GM23248 (cell line): ENCODE results near the gene KCNA2. TPM values are rescaled to one million over a fixed set of nuclear protein-coding genes. Genes with fewer than 3 reads are reported as not detected.

Experiments used
- DNase-seq: peaks from one replicate; pipeline ENCODE4 v3.0.0-alpha.2; 2015
- H2AFZ ChIP-seq: fragments of 200-600 bp; sonication (generic); 2 replicates; pipeline ENCODE4 v1.6.1; 2016; ENCODE audit warnings: antibody characterized with exemption
- H3F3A ChIP-seq: fragments of 200-600 bp; sonication (generic); 2 replicates; pipeline ENCODE4 v1.6.1; 2016; ENCODE audit warnings: mild to moderate bottlenecking, antibody characterized with exemption, mixed run types; ENCODE audit not compliant: insufficient read depth
- H3K27ac ChIP-seq: fragments of 200-600 bp; sonication (generic); 2 replicates; pipeline ENCODE4 v1.5.1; 2016; ENCODE audit warnings: mild to moderate bottlenecking
- H3K27me3 ChIP-seq: fragments of 200-600 bp; sonication (generic); replicated peaks from 2 replicates; pipeline ENCODE4 v1.6.1; 2016; ENCODE audit warnings: mild to moderate bottlenecking; ENCODE audit not compliant: insufficient read depth
- H3K36me3 ChIP-seq: fragments of 200-600 bp; sonication (generic); 2 replicates; pipeline ENCODE4 v1.6.1; 2016; ENCODE audit warnings: low read depth, mild to moderate bottlenecking
- H3K4me1 ChIP-seq: fragments of 200-600 bp; sonication (generic); 2 replicates; pipeline ENCODE4 v1.6.1; 2016; ENCODE audit warnings: mild to moderate bottlenecking; ENCODE audit not compliant: insufficient read depth
- H3K4me2 ChIP-seq: fragments of 200-600 bp; sonication (generic); one replicate; pipeline ENCODE4 v1.6.1; 2016; ENCODE audit warnings: mild to moderate bottlenecking; ENCODE audit not compliant: unreplicated experiment
- H3K4me3 ChIP-seq: fragments of 200-600 bp; sonication (generic); 2 replicates; pipeline ENCODE4 v1.5.1; 2016; ENCODE audit warnings: mild to moderate bottlenecking
- H3K79me2 ChIP-seq: fragments of 200-600 bp; sonication (generic); 2 replicates; pipeline ENCODE4 v1.6.1; 2016; ENCODE audit warnings: mild to moderate bottlenecking; ENCODE audit not compliant: insufficient read depth
- H3K9ac ChIP-seq: fragments of 200-600 bp; sonication (generic); 2 replicates; pipeline ENCODE4 v1.6.1; 2016; ENCODE audit warnings: mild to moderate bottlenecking
- H3K9me2 ChIP-seq: fragments of 200-600 bp; sonication (generic); 2 replicates; pipeline ENCODE4 v1.6.1; 2016; ENCODE audit warnings: mixed run types, mild to moderate bottlenecking, moderate library complexity; ENCODE audit not compliant: insufficient read depth
- H3K9me3 ChIP-seq: fragments of 200-600 bp; sonication (generic); one replicate; pipeline ENCODE4 v1.6.1; 2017; ENCODE audit warnings: low read depth
- H4K20me1 ChIP-seq: fragments of 200-600 bp; sonication (generic); 2 replicates; pipeline ENCODE4 v1.6.0; 2016; ENCODE audit not compliant: insufficient read depth
- EZH2 ChIP-seq: fragments of 200-600 bp; sonication (generic); IDR thresholded peaks from 2 replicates; pipeline ENCODE4 v1.6.1; 2018; ENCODE audit warnings: antibody characterized with exemption, mild to moderate bottlenecking; ENCODE audit not compliant: insufficient read depth, poor library complexity, severe bottlenecking
- EZH2phosphoT487 ChIP-seq: fragments of 200-600 bp; sonication (generic); IDR thresholded peaks from 2 replicates; pipeline ENCODE4 v1.6.1; 2018; ENCODE audit warnings: antibody characterized with exemption, moderate library complexity, mild to moderate bottlenecking, low read depth; ENCODE audit not compliant: insufficient read depth
- WGBS, 2 experiments: methylation state at CpG; one replicate each; pipeline ENCODE4 v1.1.6; 2015 to 2017; ENCODE audit warnings: low lambda C conversion rate in 2 of 2, low coverage in 1 of 2; ENCODE audit errors: missing lambda C conversion rate in 2 of 2; 5-methylcytosine and 5-hydroxymethylcytosine counted together
- in situ Hi-C: fragments of 300-500 bp; cut with MboI; formaldehyde crosslinking; loops from 2 replicates; pipeline ENCODE4 v1.15.0; 2020
- polyA plus RNA-seq: library from polyadenylated mRNA; unstranded; fragments of >200 nt; fragmentation: Nextera tagmentation; extraction: Ambion mirVana; gene quantifications from 2 replicates; pipeline ENCODE4 v1.2.1, GENCODE V29; 2016
- total RNA-seq: library from RNA; depleted of rRNA; stranded (reverse); fragments of >200 nt; shearing (Covaris generic); gene quantifications from 2 replicates; pipeline ENCODE4 v1.2.3, GENCODE V29; 2014

Gene KCNA2
- total and polyA plus RNA-seq, 2 experiments from 2014 or later = not detected

GRCh38 chr1:110585481-110585880 lies 20.7 kb downstream of the KCNA2 start:
- Histone ChIP-seq H3K9ac (no peak overlapping the region), H3K9me2 (no peaks in the 10 kb centered on the region), H3K79me2 (no peaks in the 10 kb centered on the region), H3F3A (no peaks in the 10 kb centered on the region), H3K9me3 (no peaks in the 10 kb centered on the region), H3K4me1 (no peaks in the 10 kb centered on the region), H3K27ac (no peak overlapping the region), H3K4me2 (no peak overlapping the region), H3K36me3 (no peaks in the 10 kb centered on the region), H3K27me3 (no peaks in the 10 kb centered on the region; the same call in 1 of the 2 replicates), H3K4me3 (no peak overlapping the region), H2AFZ (no peak overlapping the region), H4K20me1 (no peaks in the 10 kb centered on the region)
- TF ChIP-seq EZH2 = no peak
- no peak for TF ChIP-seq EZH2phosphoT487
- in situ Hi-C loops = no loop called here
- WGBS, 2 experiments = 8% methylated on average over 1 of the region's 1 CpG; no CpG with 5 or more reads in 1 of the 2 experiments
- no peak for DNase-seq

DNA sequence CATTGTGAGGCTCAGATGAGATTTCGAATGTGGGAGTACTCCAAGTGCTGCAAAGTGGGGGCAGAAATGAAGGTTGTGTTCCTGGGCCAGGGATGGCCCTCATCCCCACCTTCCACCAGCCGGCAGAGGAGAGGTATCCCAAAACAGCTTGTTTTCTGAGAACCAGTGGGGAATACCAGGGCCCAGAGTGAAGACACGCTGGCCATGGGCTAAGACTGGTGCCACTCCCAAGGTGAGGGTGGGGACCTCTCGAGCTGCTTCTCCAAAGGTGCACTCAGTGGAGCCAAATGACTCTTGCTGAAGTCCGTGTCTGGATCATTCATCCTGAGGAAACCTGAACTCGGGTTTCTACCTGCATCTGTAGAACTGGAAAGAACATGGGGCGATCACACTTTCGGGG lies 22.1 kb downstream of the KCNA2 start:
- H3K9me3 ChIP-seq = no peaks in the 10 kb centered on the region
- DNase-seq = no peak
- TF ChIP-seq EZH2phosphoT487 (no peak), EZH2 (no peak)
- in situ Hi-C loops = no loop called here
- H4K20me1 ChIP-seq = no peaks in the 10 kb centered on the region
- H3K4me3 ChIP-seq = no peak overlapping the region
- H3K9ac ChIP-seq = no peak overlapping the region
- H2AFZ ChIP-seq = no peak overlapping the region
- H3K4me1 ChIP-seq = no peaks in the 10 kb centered on the region
- 44 to 48% methylated on average over 8 of the region's 8 CpGs for WGBS, 2 experiments
- H3K9me2 ChIP-seq = no peaks in the 10 kb centered on the region
- H3K79me2 ChIP-seq = no peaks in the 10 kb centered on the region
- H3K36me3 ChIP-seq = no peaks in the 10 kb centered on the region
- no peaks in the 10 kb centered on the region for H3F3A ChIP-seq
- no peak overlapping the region for H3K27ac ChIP-seq
- H3K4me2 ChIP-seq = no peak overlapping the region
- H3K27me3 ChIP-seq = no peaks in the 10 kb centered on the region; the same call in none of the 2 replicates

GRCh38 chr1:110583505-110583904 lies 22.7 kb downstream of the KCNA2 start:
- Histone ChIP-seq H3K79me2 (no peaks in the 10 kb centered on the region), H3F3A (no peaks in the 10 kb centered on the region), H3K27ac (no peak overlapping the region), H3K4me2 (no peak overlapping the region), H4K20me1 (no peaks in the 10 kb centered on the region), H3K36me3 (no peaks in the 10 kb centered on the region), H3K27me3 (no peaks in the 10 kb centered on the region; the same call in none of the 2 replicates), H3K4me3 (no peak overlapping the region), H3K9me3 (no peaks in the 10 kb centered on the region), H3K4me1 (no peaks in the 10 kb centered on the region), H3K9me2 (no peaks in the 10 kb centered on the region), H3K9ac (no peak overlapping the region), H2AFZ (no peak overlapping the region)
- in situ Hi-C loops = no loop called here
- TF ChIP-seq EZH2phosphoT487 = no peak
- 41 to 49% methylated on average over 5 of the region's 5 CpGs for WGBS, 2 experiments
- no peak for DNase-seq

DNA sequence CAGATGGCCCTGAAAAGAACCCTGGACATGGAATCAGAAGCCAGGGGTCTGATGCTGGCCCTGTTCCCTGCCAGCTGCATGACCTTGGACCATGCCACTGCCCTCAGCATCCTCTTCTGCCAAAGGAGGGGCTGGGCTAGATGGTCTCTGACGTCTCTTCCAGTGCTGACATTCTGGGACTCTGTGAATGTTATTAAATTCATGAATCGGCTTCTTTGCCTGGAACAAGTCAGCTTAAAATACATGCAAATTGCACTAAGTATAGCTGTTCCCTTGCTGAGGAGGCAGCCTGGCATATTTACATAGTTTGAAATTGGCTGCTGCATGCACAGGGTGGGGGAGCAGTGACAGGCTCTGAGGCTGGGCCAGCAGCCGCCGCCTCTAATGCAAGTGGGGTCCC lies 23.8 kb downstream of the KCNA2 start:
- no peaks in the 10 kb centered on the region for H3F3A ChIP-seq
- no peaks in the 10 kb centered on the region for H3K9me3 ChIP-seq
- H4K20me1 ChIP-seq = no peaks in the 10 kb centered on the region
- H3K36me3 ChIP-seq = no peaks in the 10 kb centered on the region
- H3K9me2 ChIP-seq = no peaks in the 10 kb centered on the region
- 27 to 30% methylated on average over 4 of the region's 4 CpGs for WGBS, 2 experiments
- in situ Hi-C loops = no loop called here
- no peaks in the 10 kb centered on the region; the same call in none of the 2 replicates for H3K27me3 ChIP-seq
- no peak for DNase-seq
- no peak overlapping the region for H3K4me3 ChIP-seq
- TF ChIP-seq EZH2 = no peak
- no peak for TF ChIP-seq EZH2phosphoT487
- no peaks in the 10 kb centered on the region for H3K79me2 ChIP-seq
- no peak overlapping the region for H3K4me2 ChIP-seq
- no peak overlapping the region for H3K9ac ChIP-seq
- no peak overlapping the region for H3K27ac ChIP-seq
- no peaks in the 10 kb centered on the region for H3K4me1 ChIP-seq
- no peak overlapping the region for H2AFZ ChIP-seq

- no peak overlapping the region for H3K4me2 ChIP-seq
- no peaks in the 10 kb centered on the region for H3K4me1 ChIP-seq
- no peak overlapping the region for H3K27ac ChIP-seq
- H3K36me3 ChIP-seq = no peaks in the 10 kb centered on the region
- H3K9me3 ChIP-seq = no peaks in the 10 kb centered on the region
- H3K79me2 ChIP-seq = no peaks in the 10 kb centered on the region
- no peaks in the 10 kb centered on the region; the same call in 1 of the 2 replicates for H3K27me3 ChIP-seq
- no peaks in the 10 kb centered on the region for H3F3A ChIP-seq
- no peak overlapping the region for H2AFZ ChIP-seq
- no peak overlapping the region for H3K9ac ChIP-seq
- no peak for DNase-seq
- H3K9me2 ChIP-seq = no peaks in the 10 kb centered on the region
- no peak for TF ChIP-seq EZH2
- TF ChIP-seq EZH2phosphoT487 = no peak
- in situ Hi-C loops = no loop called here
- no peaks in the 10 kb centered on the region for H4K20me1 ChIP-seq
- no peak overlapping the region for H3K4me3 ChIP-seq
- 35 to 37% methylated on average over 5 of the region's 5 CpGs for WGBS, 2 experiments
Measured at GRCh38 chr1:110581682-110582145, 24.4 kb downstream of the KCNA2 start.
